ENCODE results near the gene SH3BP2. TPM values are rescaled to one million over a fixed set of nuclear protein-coding genes. Genes with fewer than 3 reads are reported as not detected.

The SH3BP2 gene
- total RNA-seq, 1 experiment from 2014 or later: 52.8 TPM

DNA sequence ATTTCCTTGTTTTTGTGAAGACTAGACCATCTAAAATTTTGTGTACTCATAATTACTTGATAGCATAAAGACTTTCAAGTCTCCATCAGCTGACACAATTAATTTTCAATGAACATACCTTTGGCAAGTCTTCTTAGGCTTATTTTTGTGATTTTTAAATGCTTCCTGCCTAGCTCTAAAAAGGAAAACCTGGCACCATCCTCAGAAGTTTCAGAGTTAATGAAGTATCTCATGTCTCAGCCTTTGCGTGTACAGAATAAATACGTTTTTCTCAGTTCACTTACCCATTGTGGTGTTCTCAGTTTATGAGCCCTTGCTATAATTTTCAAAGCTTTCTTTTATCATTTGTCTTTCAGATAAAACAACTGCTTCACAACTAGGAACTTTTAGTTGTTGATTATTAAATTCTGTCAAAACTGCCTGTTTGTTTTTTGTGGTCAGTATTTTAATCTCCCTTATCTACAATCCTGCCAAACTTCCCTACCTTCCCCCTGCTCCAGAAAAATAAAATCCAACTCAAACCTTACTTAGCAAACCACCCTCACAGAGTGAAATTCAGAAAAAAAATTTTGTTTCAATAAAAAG is 72.4 kb downstream of the SH3BP2 start:
- H3K9me3 ChIP-seq (ENCODE audit: control insufficient read depth in 1 of 2, insufficient read depth in 1 of 2, low read depth in 1 of 2, low read length in 2 of 2): no peaks in the 10 kb centered on the region
- H3K79me2 ChIP-seq (ENCODE audit: insufficient read depth, low read length): peaks cover 91% of the 10 kb centered on the region
- H4K20me1 ChIP-seq (ENCODE audit: insufficient read depth): peaks cover 4% of the 10 kb centered on the region; the same call in 1 of the 2 replicates
- no peak for ATAC-seq
- ChIA-PET POLR2A (no interaction called here), RAD21 (ENCODE audit: low non-redundant PET in 1 of 2, low total read pairs in 2 of 2, uncharacterized antibody in 2 of 2, unreplicated experiment in 2 of 2) (no interaction called here), CTCF (no interaction called here)
- H3K27ac ChIP-seq (ENCODE audit: low read depth, low read length): no peak overlapping the region
- no peak overlapping the region for H3K4me3 ChIP-seq (replicated peaks in 1 of 2; ENCODE audit: low read depth in 1 of 2, low read length in 2 of 2)
- no peaks in the 10 kb centered on the region for H3K27me3 ChIP-seq (ENCODE audit: insufficient read depth, low read length)
- H2AFZ ChIP-seq (ENCODE audit: low read depth, low read length, poor library complexity, severe bottlenecking): no peak overlapping the region
- H3K9me2 ChIP-seq (ENCODE audit: insufficient read depth): no peaks in the 10 kb centered on the region
- H3K4me1 ChIP-seq (ENCODE audit: control insufficient read depth in 1 of 2, insufficient read depth in 2 of 2, low read length in 2 of 2): peaks cover 26 to 34% of the 10 kb centered on the region in 2 experiments
- H3K9ac ChIP-seq (ENCODE audit: low read length): no peak overlapping the region
- no peak for DNase-seq (ENCODE audit: low read depth, low spot score)
- TF ChIP-seq POLR2A (IDR thresholded peaks at IDR 0.05; ENCODE audit: borderline replicate concordance, extremely low read depth, insufficient read depth, insufficient read length) (no peak), SRF (IDR thresholded peaks at IDR 0.05; ENCODE audit: low read depth) (no peak), TCF7L2 (IDR thresholded peaks at IDR 0.05; ENCODE audit: borderline replicate concordance, extremely low read depth, insufficient read depth, insufficient read length) (no peak), SIN3A (IDR thresholded peaks at IDR 0.05; ENCODE audit: low read depth) (no peak), ZFX (IDR thresholded peaks at IDR 0.05) (no peak), POLR2AphosphoS5 (IDR thresholded peaks at IDR 0.05; ENCODE audit: low read depth, low read length) (no peak), EZH2phosphoT487 (IDR thresholded peaks at IDR 0.05; ENCODE audit: borderline replicate concordance) (no peak), YY1 (IDR thresholded peaks at IDR 0.05; ENCODE audit: extremely low read depth, insufficient replicate concordance, low read depth, low read length) (no peak)
- TF ChIP-seq, protein P1, sequence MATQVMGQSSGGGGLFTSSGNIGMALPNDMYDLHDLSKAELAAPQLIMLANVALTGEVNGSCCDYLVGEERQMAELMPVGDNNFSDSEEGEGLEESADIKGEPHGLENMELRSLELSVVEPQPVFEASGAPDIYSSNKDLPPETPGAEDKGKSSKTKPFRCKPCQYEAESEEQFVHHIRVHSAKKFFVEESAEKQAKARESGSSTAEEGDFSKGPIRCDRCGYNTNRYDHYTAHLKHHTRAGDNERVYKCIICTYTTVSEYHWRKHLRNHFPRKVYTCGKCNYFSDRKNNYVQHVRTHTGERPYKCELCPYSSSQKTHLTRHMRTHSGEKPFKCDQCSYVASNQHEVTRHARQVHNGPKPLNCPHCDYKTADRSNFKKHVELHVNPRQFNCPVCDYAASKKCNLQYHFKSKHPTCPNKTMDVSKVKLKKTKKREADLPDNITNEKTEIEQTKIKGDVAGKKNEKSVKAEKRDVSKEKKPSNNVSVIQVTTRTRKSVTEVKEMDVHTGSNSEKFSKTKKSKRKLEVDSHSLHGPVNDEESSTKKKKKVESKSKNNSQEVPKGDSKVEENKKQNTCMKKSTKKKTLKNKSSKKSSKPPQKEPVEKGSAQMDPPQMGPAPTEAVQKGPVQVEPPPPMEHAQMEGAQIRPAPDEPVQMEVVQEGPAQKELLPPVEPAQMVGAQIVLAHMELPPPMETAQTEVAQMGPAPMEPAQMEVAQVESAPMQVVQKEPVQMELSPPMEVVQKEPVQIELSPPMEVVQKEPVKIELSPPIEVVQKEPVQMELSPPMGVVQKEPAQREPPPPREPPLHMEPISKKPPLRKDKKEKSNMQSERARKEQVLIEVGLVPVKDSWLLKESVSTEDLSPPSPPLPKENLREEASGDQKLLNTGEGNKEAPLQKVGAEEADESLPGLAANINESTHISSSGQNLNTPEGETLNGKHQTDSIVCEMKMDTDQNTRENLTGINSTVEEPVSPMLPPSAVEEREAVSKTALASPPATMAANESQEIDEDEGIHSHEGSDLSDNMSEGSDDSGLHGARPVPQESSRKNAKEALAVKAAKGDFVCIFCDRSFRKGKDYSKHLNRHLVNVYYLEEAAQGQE (IDR thresholded peaks at IDR 0.05; ENCODE audit: low read depth): no peak
- TF ChIP-seq, protein P2, sequence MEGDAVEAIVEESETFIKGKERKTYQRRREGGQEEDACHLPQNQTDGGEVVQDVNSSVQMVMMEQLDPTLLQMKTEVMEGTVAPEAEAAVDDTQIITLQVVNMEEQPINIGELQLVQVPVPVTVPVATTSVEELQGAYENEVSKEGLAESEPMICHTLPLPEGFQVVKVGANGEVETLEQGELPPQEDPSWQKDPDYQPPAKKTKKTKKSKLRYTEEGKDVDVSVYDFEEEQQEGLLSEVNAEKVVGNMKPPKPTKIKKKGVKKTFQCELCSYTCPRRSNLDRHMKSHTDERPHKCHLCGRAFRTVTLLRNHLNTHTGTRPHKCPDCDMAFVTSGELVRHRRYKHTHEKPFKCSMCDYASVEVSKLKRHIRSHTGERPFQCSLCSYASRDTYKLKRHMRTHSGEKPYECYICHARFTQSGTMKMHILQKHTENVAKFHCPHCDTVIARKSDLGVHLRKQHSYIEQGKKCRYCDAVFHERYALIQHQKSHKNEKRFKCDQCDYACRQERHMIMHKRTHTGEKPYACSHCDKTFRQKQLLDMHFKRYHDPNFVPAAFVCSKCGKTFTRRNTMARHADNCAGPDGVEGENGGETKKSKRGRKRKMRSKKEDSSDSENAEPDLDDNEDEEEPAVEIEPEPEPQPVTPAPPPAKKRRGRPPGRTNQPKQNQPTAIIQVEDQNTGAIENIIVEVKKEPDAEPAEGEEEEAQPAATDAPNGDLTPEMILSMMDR (IDR thresholded peaks at IDR 0.05 in 2 of 3, conservative IDR thresholded peaks at IDR 0.05 in 1 of 3; ENCODE audit: borderline replicate concordance in 1 of 3, insufficient read depth in 1 of 3, low read depth in 2 of 3, low read length in 2 of 3): no peak
- H3K36me3 ChIP-seq (ENCODE audit: control insufficient read depth in 1 of 2, insufficient read depth in 2 of 2, low read length in 2 of 2): no peaks in the 10 kb centered on the region
- no peak overlapping the region for H3K4me2 ChIP-seq (ENCODE audit: low read length)
- no TSS peak for BruUV-seq (replicated peaks)
- intact Hi-C loops (cut with micrococcal nuclease): no loop called here
